SKM-1 treated with dmso at 0.1 percent for 144 hours (cell line): ENCODE results near the gene SPDYE17.
"Not testable (repeated sequence)": the region's sequence is repeated elsewhere in the genome, so short reads cannot be mapped to it uniquely, and the experiment has no call there.

ENCODE experiments used
- DNase-seq: peaks from one replicate; lab custom pipeline; 2025; ENCODE audit not compliant: unreplicated experiment; lab: John Stamatoyannopoulos, UW

SPDYE17 gene

GRCh38 chr7:76998764-76999450 is 33.3 kb downstream of the SPDYE17 start:
- DNase-seq = not testable (repeated sequence)

- no peak for DNase-seq
These were observed 33.9 kb downstream of the SPDYE17 start for GRCh38 chr7:76998285-76998589.

- no peak for DNase-seq
These were observed 34.5 kb downstream of the SPDYE17 start for GRCh38 chr7:76997381-76998284.

- not testable (repeated sequence) for DNase-seq
These were observed 35.2 kb downstream of the SPDYE17 start for GRCh38 chr7:76996932-76997331.

- not testable (repeated sequence) for DNase-seq
These were observed 37.9 kb downstream of the SPDYE17 start for GRCh38 chr7:76994286-76994685.

- not testable (repeated sequence) for DNase-seq
These were observed 38.3 kb downstream of the SPDYE17 start for GRCh38 chr7:76993831-76994230.

- DNase-seq = not testable (repeated sequence)
These were observed 39.3 kb downstream of the SPDYE17 start for GRCh38 chr7:76992871-76993270.

- not testable (repeated sequence) for DNase-seq
These were observed 40.0 kb downstream of the SPDYE17 start for GRCh38 chr7:76992204-76992603.

- DNase-seq = not testable (repeated sequence)
These were observed 42.0 kb downstream of the SPDYE17 start for GRCh38 chr7:76990202-76990601.

GRCh38 chr7:76985924-76986717 is 46.0 kb downstream of the SPDYE17 start:
- DNase-seq = not testable (repeated sequence)

GRCh38 chr7:76984784-76985136 is 47.4 kb downstream of the SPDYE17 start:
- DNase-seq = not testable (repeated sequence)

- not testable (repeated sequence) for DNase-seq
These were observed 48.0 kb downstream of the SPDYE17 start for GRCh38 chr7:76983937-76984783.

GRCh38 chr7:76983333-76983732 is 48.8 kb downstream of the SPDYE17 start:
- DNase-seq = not testable (repeated sequence)

- not testable (repeated sequence) for DNase-seq
These were observed 49.7 kb downstream of the SPDYE17 start for GRCh38 chr7:76982501-76982900.

GRCh38 chr7:76981187-76981970 is 50.8 kb downstream of the SPDYE17 start:
- DNase-seq = not testable (repeated sequence)

GRCh38 chr7:76980576-76980975 is 51.6 kb downstream of the SPDYE17 start:
- DNase-seq = not testable (repeated sequence)

GRCh38 chr7:76977761-76978367 is 54.3 kb downstream of the SPDYE17 start:
- not testable (repeated sequence) for DNase-seq

- not testable (repeated sequence) for DNase-seq
These were observed 57.2 kb downstream of the SPDYE17 start for GRCh38 chr7:76974793-76975579.
